ENCODE data around the gene SEZ6. TPM values are rescaled to one million over a fixed set of nuclear protein-coding genes. Genes with fewer than 3 reads are reported as not detected.

The SEZ6 gene
- polyA plus RNA-seq, 4 donors: 0.29 to 1.3 (median 0.47) TPM

DNA sequence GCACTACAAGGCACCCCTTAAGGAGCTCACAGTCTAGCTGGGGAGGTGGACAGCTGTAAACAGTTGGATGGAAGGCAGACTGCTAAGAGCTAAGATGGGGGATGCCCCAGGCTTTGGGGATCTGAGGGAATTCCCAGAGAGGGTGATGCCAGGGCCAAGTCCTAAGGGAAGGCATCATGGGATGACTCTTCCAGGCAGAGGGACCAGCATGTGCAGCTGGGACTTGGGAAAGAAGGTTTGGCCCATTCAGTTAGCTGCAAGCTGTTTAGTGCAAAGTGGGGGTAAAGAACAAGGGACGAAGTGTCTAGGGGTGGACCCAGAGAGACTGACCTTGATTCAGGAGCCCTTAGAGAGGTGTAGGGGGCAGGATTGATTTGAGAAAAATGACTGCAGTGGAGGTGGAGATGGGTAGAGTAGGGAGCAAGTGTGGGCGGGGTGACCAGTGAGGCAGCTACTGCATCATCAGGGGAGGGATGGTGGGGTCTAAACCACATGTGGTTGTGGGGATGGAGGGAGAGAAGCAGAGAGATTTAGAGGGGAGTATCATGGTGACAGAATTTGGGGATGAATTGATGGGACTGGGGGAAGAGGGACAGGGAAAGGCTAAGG is 27.4 kb downstream of the SEZ6 start:
- no peak for DNase-seq (ENCODE audit: low read depth in 4 of 4, low spot score in 3 of 4)

DNA sequence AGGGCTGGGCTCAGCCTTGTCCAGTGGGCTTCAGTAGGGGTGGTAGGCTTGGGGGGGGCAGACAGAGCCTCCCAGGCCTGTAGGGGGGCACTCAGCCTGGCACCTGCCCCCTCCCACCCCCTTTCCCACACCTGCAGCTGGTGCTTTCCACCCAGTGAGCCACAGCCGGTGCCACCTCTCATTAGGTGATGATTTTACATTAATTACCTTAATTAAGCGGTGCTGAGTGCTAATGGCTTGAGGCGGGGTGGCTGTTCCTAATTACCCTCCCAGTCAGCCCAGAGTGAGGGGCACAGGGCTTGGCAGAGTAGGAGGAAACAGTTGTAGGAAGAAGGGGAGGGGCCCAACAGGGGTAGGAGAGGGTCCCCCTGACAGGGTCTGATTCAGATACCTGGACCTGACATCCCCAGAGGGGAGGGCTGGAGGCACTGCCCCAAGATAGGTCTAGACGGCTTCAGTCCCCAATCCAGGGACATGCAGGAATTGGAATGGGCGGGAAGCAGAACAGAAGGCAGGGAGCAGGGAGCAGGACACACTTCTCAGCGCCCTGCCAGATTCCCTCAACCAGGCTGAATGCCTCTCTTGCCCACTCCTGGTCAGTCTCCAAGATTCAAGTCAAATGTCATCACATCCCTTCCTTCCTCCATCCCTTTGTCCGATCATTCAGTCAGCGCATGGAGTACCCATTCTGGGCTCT is 28.0 kb downstream of the SEZ6 start:
- no peak for DNase-seq (ENCODE audit: low read depth in 4 of 4, low spot score in 3 of 4)

DNA sequence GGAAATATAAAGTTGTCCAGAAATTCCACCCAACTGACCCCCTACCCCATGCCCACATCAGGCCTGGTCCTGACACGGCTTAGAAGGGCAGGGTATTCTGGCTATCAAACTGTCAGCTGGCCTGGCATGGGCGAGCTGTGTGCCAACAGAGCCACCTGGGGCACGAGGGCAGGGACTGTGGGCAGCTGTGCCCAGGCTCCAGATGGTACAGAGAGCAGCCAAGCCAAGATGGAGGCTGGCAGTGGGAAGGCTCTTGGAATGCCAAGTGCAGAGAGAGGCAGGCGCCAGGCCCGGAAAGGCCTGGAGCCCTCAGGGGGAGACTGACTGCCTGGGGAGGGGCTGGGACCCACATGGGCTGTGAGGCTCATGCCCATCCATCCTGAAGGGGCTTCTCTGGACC is 30.2 kb downstream of the SEZ6 start:
- no peak for DNase-seq (ENCODE audit: low read depth in 4 of 4, low spot score in 3 of 4)

DNA sequence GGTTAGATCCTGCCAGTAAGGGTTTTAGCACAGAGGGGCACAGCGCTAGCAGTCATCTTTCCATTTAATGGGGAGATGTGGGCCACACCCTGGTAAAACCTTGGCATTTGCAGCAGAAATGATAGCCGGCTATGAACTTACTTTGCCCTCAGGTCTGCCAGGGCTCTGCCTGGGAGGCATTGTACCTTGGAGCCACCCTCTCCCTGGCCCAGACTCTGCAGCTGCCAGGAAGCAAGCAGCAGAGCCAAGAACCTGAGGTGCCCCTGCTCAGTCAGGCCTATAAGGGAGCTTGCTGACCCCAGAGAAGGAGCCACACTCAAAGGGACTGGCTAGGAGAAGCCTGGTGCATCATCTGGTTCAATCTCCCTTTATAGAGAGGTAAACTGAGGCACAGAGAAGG is 30.8 kb downstream of the SEZ6 start:
- DNase-seq (ENCODE audit: low read depth in 4 of 4, low spot score in 3 of 4): no peak

DNA sequence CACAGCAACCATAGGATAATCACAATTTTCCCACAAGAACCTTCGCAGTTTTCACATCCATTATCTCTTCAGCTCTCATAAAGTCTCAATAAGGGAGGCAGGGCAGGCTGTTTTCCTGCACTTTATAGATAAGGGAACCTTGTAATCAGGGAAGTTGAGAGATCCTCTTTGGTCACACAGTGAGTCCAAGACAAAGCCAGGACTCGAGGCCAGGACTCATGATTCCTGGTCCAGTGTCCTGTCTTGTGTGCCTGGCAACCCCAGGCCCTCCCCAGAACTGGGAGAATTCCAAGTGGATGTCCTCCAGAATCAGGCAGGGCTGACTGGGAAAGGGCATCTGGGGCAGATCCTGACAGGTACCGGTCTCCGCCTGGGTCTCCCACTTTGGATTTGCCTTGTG is 31.4 kb downstream of the SEZ6 start:
- no peak for DNase-seq (ENCODE audit: low read depth in 4 of 4, low spot score in 3 of 4)

DNA sequence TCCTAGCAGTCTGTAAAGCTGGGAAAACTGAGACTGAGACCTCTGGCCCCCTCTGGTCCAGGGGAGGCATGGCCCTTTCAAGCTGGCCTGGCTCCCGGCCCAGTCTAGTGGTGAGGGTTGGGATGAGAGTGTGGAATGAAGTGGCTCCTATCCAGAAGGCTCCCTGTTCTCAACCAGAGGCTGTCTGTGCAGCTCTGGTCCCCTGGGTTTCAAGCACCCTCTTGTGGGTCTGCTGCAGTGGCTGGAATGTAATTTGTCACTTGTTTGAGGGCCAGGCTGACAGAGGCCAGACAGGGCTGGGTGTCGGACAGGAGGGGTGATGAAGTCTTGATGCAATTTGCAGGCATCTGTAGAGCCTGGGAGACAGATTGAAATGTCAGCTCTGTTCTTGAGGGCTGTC is 32.4 kb downstream of the SEZ6 start:
- no peak for DNase-seq (ENCODE audit: low read depth in 4 of 4, low spot score in 3 of 4)

DNA sequence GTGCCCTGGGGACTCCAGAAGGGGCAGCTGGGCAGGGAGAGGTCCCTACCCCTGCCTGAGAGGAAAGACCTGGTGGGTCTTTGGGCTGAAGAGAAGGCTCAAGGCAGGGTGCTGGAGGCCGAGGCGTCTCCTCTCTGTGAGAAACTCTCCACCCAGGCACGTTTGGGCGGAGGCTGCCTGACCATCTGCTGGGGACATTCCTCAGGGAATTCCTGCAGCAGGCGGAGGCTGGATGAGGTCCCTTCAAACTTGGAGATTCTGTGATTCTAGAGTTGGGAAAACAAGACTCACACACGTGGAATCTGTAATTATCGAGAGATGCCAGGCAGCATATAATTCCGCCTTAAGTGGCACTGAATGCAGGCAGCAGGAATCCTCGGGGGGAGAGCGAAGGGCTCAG is 33.4 kb downstream of the SEZ6 start:
- DNase-seq (ENCODE audit: low read depth in 4 of 4, low spot score in 3 of 4): no peak

DNA sequence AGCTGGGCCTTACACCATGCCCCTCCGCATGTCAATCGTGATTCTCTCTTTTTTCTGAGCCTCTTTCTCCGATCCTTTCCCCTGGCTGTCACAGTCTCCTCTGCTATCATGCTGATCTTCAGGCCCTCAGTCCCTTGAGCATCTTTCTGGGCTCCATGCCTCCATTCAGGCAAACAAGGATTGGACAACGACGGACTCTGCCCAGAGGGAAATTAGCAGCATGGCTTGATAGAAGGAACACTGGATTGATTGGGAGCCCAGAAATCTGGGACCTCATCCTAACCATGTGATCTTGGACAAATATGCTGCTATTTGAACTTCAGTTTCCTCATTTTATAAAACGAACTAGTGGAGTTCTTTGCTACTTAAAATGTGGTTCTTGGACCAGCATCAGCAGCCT is 35.0 kb downstream of the SEZ6 start:
- DNase-seq (ENCODE audit: low read depth in 4 of 4, low spot score in 3 of 4): no peak

DNA sequence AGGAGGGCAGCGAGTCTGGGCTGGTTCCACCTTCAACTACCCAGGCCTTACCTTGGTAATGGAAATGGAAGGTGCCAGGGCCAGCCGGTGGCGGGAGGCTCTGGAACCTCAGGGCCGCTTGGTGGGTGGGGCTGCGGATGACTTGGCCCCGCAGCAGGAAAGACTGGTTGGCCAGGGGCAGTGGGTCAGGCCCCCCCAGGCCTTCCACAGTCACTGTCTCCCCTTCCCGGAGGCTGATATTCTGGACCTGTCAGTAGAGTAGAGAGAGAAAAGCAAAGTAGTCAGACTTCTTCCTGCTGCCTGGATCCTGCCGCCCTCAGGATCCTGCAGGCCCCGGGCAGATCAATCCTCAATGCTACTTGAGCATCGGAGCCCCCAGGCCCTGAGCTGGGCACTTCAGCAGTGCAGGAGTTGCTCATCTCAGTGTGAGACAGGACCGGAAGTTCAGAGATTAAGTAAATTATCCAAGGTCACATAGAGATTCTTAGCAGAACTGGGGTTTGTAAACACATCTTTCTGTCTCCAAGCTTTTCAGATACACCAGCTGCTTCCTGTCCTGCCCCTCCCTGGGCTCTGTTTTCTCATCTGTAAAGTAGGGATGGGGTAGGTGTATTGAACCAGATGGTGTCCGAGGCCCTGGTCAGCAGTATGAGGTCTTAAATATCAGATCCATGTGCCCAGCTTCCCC is 36.0 kb downstream of the SEZ6 start:
- DNase-seq (ENCODE audit: low read depth in 4 of 4, low spot score in 3 of 4): no peak

DNA sequence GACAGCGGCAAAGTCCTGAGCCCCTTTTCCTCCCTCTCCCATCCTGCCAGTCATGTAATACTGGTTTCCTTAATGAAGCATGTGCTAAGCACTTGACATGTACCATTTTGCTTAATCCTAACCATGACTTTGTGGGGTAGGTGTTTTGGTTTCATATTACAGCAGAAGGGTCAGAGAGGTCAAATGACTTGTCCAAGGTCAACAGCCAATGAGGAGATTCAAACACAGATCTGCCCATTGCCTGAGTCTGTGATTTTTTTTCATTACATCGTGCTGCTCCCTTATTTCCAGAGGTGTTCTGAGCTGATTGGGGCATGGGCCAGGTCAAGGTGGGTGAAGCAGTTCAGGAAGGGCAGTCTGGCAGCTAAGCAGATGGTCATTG is 36.9 kb downstream of the SEZ6 start:
- DNase-seq (ENCODE audit: low read depth in 4 of 4, low spot score in 3 of 4): no peak

DNA sequence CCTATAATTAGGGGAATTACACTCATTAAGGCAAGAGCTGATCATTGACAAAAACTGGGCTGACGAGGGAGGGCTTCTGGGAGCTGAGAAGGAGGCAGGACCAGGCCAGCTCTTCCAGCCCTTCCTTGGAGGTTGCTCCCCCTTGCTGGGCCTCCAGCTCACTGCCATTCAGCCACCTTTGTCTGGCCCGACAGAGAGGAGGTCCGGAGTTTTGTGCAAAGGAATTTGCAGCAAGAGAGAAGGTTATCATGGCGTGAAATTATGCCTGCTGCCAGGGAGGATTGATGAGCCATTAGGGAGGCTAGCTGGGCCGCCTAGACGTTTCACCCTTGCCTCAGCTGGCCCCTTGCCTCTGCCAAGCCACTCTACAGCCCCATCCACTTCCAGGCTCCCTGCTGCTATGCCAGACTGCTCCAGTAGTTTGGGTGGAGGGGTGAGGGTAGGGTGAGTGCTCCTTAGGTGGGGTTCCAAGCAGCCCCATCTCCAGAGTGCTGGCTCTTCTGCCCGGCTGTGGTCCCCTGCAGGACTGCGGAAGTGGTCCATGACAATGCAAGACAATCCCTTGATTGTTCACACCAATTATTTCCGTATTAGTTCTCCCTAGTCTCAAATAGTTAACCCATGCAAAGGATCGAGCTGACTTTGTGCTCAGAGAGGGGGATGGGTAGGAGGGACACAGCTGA is 37.5 kb downstream of the SEZ6 start:
- DNase-seq (ENCODE audit: low read depth in 4 of 4, low spot score in 3 of 4): peak in 1 of 4 donors; percentile 59

DNA sequence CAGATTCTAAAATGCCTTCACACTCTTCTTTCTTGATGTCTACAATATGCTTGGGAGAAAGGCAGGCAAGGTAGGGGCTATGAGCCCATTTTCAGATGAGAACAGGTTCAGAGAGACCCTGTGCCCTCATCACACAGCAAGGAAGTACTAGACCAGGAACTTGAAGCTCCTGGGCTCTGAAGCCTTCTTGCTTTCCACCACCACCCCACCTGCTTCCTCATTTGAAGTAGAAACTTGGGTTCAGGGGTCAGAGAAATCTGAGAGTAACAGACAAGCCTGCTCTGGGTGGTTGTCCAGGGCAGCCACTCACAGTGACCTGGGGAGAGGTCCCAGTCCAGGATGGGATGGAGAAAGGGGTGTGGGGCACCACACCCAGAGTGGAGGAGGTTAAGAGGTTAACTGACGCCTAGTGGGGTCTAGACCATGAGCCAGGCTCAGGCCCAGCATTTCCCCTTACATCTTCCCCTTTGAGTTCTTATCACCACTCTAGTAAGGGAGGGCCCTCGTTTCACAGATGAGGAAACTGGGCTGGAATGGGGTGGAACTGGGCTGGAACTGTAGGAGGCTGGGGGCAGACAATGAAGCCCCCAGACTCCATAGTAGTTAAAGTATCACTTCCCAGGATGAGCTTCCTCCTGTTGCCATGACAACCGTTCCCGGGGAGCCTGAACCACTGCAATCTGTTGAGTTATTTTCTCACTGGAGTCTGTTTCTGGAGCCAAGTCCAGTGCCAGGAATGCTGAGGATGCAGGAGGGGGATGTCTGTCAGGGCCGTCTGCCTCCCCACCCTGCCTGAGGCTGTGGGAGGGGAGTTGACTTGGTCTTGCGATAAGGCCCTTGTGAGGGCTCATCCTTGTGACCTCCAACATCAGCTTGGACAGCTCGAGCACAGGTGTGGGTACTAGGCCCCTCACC is 38.4 kb downstream of the SEZ6 start:
- no peak for DNase-seq (ENCODE audit: low read depth in 4 of 4, low spot score in 3 of 4)

DNA sequence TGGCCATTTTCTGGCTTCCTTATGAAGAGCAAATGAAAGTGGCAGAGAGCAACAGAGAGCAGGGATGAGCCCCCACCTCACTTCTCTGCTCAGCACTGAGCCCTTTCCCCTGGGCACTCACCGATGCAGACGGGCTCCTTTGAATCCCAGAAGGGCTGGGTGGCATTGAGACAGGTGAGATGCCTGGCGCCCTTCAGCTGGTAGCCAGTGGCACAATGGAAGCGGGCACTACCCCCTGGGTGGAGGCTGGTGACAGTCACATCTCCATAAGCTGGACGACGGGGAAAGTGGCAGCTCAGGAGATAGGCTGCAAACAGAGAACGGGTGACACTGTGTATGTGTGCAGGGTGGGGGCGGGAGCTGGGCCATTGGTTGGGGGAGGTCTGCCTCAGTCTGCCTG is 42.0 kb downstream of the SEZ6 start:
- no peak for DNase-seq (ENCODE audit: low read depth in 4 of 4, low spot score in 3 of 4)

DNA sequence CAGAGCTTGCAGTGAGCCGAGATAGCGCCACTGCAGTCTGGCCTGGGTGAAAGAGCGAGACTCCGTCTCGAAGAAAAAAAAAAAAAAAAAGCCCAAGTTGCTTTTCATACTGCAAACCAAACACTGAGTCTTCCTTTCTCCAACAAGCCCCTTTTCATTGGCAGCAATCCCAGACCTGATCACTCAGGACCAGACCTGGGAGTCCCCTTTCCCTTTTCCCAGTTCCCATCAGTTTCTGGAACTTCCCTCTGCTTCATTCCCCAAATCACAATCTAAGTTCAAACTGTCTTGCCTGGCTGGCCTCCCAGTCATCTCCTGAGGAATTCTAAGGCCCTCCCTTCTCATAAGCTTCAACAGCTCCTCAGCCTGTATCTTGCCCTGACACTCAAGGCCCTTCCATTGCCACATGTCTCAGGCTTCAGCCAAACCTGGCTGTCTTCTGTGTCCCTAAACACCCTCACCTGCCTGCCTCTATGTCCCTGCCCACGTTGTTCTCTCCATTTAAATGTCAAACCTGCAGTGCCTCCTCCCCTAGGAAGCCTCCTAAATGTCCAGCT is 42.7 kb downstream of the SEZ6 start:
- no peak for DNase-seq (ENCODE audit: low read depth in 4 of 4, low spot score in 3 of 4)

DNA sequence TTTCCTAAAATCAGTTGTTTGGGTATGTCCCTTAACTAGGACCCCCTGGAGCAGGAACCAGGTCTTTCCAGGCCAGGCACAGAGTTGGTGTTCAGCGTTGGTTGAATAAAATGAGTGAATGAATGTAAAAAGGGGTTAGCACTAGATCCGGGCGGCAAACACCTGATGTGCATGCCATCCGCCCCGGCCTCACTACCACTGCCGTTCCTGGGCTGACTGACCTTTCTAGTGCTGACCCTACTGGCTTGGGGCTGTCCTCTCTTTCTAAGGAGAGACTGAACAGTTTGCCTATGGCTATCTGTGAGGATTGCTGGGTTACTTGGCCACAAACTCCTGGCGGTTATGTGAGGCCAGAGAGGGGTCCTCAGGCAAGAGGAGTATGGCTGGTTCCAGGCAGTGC is 44.4 kb downstream of the SEZ6 start:
- no peak for DNase-seq (ENCODE audit: low read depth in 4 of 4, low spot score in 3 of 4)

DNA sequence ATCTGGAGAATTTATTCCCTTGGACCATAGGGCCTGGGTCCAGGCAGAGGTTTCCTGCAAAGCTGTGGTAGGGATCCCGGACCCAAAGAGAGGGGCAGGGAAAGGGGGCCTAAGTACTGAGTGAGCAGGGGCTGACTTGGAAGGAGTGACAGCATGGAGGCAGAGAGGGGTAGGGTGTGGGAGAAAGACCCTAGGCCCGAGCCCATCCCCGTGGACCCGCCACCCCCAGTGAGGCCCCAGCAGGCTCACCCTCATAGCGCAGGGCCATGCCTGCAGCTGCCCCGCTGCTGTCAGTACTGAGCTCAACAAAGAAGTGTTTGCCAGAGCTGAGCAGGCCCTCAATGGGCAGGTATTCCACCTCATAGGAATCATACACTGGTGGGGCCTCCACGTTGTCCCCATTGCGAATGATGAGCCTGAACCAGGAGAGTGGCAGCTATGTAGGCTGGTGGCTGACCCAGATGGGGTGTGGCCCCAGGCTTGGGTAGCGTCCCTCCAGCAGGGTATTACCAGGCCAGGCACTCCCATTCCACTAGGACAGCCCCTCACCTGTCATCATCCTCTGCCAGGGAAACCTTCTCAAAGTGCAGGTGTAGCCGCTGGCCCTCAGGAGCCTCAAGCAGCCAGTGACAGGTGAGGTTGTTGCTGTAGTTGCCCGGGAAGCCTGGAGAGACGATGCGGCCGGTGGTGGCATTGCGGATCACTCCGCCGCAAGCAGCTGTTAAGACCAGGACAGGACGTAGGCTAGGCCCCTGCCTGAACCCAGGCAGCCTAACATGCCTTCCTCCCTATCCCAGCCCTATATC is 45.4 kb downstream of the SEZ6 start:
- DNase-seq (ENCODE audit: low read depth in 4 of 4, low spot score in 3 of 4): no peak

DNA sequence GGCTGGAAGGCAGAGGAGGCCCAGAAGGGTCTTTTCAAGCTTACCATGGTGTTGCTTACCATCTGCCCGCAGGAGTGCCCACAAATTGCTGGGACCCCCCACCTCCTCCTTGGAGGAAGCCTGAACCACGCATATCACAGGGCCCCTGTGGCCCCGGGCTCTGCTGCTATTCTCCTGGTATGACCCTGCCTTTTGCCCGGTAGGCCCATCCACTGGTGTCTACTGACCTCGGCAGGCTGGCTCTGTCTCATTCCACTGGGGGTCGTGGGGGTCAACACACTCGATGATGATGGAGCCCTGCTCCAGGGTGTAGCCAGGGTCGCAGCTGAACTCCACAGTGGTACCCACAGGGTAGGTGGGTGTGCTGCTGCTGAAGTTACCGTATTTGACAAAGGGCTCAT is 46.4 kb downstream of the SEZ6 start:
- no peak for DNase-seq (ENCODE audit: low read depth in 4 of 4, low spot score in 3 of 4)

DNA sequence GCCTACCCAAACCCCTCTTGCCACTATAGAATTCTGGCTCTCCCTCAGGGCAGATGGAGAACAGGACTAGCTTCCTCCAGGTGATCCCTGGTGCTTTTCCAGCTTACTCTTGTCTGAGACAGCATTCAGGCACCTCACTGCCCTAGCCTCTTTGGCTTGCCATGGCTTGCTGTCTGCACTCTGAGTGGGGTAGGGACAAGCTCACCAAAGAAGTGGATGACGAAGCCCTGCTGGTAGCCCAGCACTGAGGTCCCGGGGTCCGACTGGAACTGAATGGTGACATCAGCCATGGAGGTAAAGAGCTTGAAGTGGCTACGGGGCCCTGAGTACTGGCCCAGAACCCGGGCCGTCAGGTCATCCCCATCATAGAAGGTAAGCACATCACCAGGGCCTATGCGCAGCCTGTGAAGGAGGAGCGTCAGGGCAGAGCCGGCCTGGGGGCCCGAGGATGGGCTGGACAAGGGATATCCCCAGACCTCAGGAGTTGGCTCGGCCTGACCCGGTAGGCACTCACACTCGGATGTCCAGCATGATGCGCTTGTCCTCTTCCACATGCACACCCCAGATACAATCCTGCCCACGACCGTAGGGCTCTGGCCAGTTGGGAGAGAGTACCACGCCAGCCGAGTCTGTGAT is 46.9 kb downstream of the SEZ6 start:
- DNase-seq (ENCODE audit: low read depth in 4 of 4, low spot score in 3 of 4): no peak

DNA sequence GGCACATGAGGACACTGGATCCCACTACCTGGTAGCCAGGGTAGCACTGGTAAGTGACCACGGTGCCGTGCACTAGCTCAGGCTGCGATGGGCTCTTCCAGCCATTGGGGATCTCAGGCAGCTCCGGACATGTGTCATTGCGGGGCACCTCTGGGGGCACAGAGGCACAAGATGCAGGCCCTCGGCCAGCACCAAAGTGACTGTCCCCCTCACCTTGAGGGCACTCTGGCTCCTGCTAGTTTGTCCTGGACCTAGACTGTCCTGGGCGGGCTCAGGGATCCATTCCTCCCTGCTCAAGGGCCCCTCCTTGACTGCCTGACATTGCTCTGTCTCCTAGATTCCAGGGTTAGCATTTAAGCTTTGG is 47.9 kb downstream of the SEZ6 start:
- DNase-seq (ENCODE audit: low read depth in 4 of 4, low spot score in 3 of 4): no peak
